H1 (cell line): ENCODE data around the gene EPB41L3. TPM values are rescaled to one million over a fixed set of nuclear protein-coding genes. Genes with fewer than 3 reads are reported as not detected.

ENCODE experiments used
- CTCF ChIA-PET: fragments of 300-600 bp; sonication (Branson Sonifier 250); formaldehyde crosslinking; loops from one replicate; lab custom pipeline; 2021; ENCODE audit not compliant: partially characterized antibody; lab: Charles Lee
- POLR2A ChIA-PET: fragments of 300-600 bp; sonication (Branson Sonifier 250); formaldehyde crosslinking; loops from one replicate; lab custom pipeline; 2021; ENCODE audit warnings: inconsistent platforms; ENCODE audit not compliant: partially characterized antibody; lab: Charles Lee
- DNase-seq, 2 experiments: peaks; one replicate each; pipeline versions ENCODE4 v3.0.0 to v3.0.0-alpha.2; 2010 to 2022; ENCODE audit warnings: low spot score in 2 of 2, low read depth in 1 of 2, mixed read lengths in 1 of 2
- FAIRE-seq: peaks from 2 replicates; lab custom pipeline; 2011; peaks lifted over from hg19 to GRCh38; lab: Jason Lieb, UNC
- H2AFZ ChIP-seq: 2 replicates; pipeline ENCODE4 v1.8.1; 2012; ENCODE audit warnings: low read length, inconsistent platforms
- H2AK5ac ChIP-seq: 2 replicates; pipeline ENCODE4 v1.6.1; 2013; ENCODE audit warnings: low read depth, low read length
- H2BK120ac ChIP-seq: replicated peaks from 2 replicates; pipeline ENCODE3; 2013; ENCODE audit warnings: low read depth, low read length, inconsistent platforms
- H2BK12ac ChIP-seq: 2 replicates; pipeline ENCODE4 v1.6.1; 2013; ENCODE audit warnings: low read depth, low read length
- H2BK15ac ChIP-seq: 2 replicates; pipeline ENCODE4 v1.6.1; 2013; ENCODE audit warnings: low read length
- H2BK20ac ChIP-seq: 2 replicates; pipeline ENCODE4 v1.6.1; 2013; ENCODE audit warnings: low read length
- H2BK5ac ChIP-seq: 2 replicates; pipeline ENCODE4 v1.6.1; 2013; ENCODE audit warnings: low read depth, low read length
- H3K14ac ChIP-seq: 2 replicates; pipeline ENCODE4 v1.6.1; 2013; ENCODE audit warnings: inconsistent platforms; ENCODE audit not compliant: insufficient read length
- H3K18ac ChIP-seq: 2 replicates; pipeline ENCODE4 v1.6.1; 2013; ENCODE audit warnings: low read length; ENCODE audit errors: extremely low read depth
- H3K23ac ChIP-seq: 2 replicates; pipeline ENCODE4 v1.6.1; 2013; ENCODE audit warnings: inconsistent platforms; ENCODE audit not compliant: insufficient read length
- H3K23me2 ChIP-seq: 2 replicates; pipeline ENCODE4 v1.6.1; 2013; ENCODE audit warnings: low read depth, low read length
- H3K27ac ChIP-seq: 2 replicates; pipeline ENCODE4 v1.6.1; 2011; ENCODE audit warnings: low read depth, low read length, inconsistent platforms
- H3K27me3 ChIP-seq, 4 experiments: replicated peaks in 1 of 4; 1 replicate in 1 of 4; 2 replicates in 3 of 4; pipeline versions ENCODE4 v1.6.1 to v1.8.1; 2011 to 2013; ENCODE audit warnings: low read length in 3 of 4, mild to moderate bottlenecking in 3 of 4, inconsistent platforms in 2 of 4, mixed read lengths in 2 of 4, moderate library complexity in 1 of 4; ENCODE audit not compliant: control insufficient read depth in 3 of 4, insufficient read depth in 3 of 4; ENCODE audit errors: extremely low read depth in 1 of 4
- H3K36me3 ChIP-seq, 4 experiments: 2 replicates each; pipeline versions ENCODE4 v1.6.1 to v1.8.1; 2011 to 2013; ENCODE audit warnings: mild to moderate bottlenecking in 4 of 4, low read length in 3 of 4, moderate library complexity in 2 of 4, control low read depth in 1 of 4, inconsistent platforms in 1 of 4; ENCODE audit not compliant: insufficient read depth in 4 of 4, control insufficient read depth in 2 of 4
- H3K4ac ChIP-seq: replicated peaks from 2 replicates; pipeline ENCODE3; 2013; ENCODE audit warnings: low read length, low read depth, mixed read lengths, inconsistent platforms; ENCODE audit not compliant: insufficient read length
- H3K4me1 ChIP-seq, 4 experiments: replicated peaks in 1 of 4; 1 replicate in 1 of 4; 2 replicates in 3 of 4; pipeline versions ENCODE4 v1.6.1 to v1.8.1; 2011 to 2013; ENCODE audit warnings: low read length in 3 of 4, inconsistent platforms in 2 of 4, mixed read lengths in 1 of 4; ENCODE audit not compliant: insufficient read depth in 4 of 4, control insufficient read depth in 3 of 4
- H3K4me2 ChIP-seq, 2 experiments: 2 replicates each; pipeline versions ENCODE4 v1.6.1 to v1.8.1; 2011 to 2013; ENCODE audit warnings: low read depth in 2 of 2, low read length in 2 of 2, control low read depth in 1 of 2, inconsistent platforms in 1 of 2, mild to moderate bottlenecking in 1 of 2; ENCODE audit not compliant: insufficient read depth in 1 of 2
- H3K4me3 ChIP-seq, 4 experiments: fragments of 200-600, 300-600 bp in 1 of 4; sonication (generic), shearing (Covaris generic), sonication (Bioruptor Twin) in 1 of 4; 2 replicates each; pipeline versions ENCODE4 v1.5.1 to v1.8.1; 2011 to 2016; ENCODE audit warnings: low read length in 4 of 4, low read depth in 3 of 4, control low read depth in 2 of 4, inconsistent platforms in 2 of 4, mild to moderate bottlenecking in 2 of 4, mixed read lengths in 1 of 4, moderate library complexity in 1 of 4; ENCODE audit not compliant: insufficient read depth in 2 of 4; ENCODE audit errors: extremely low read depth in 1 of 4
- H3K56ac ChIP-seq: replicated peaks from 2 replicates; pipeline ENCODE3; 2013; ENCODE audit warnings: low read depth, mild to moderate bottlenecking, mixed read lengths, low read length, inconsistent platforms; ENCODE audit not compliant: insufficient read length
- H3K79me1 ChIP-seq: 2 replicates; pipeline ENCODE4 v1.6.1; 2013; ENCODE audit warnings: low read depth, low read length, control low read depth
- H3K79me2 ChIP-seq, 2 experiments: 2 replicates each; pipeline versions ENCODE4 v1.6.1 to v1.8.1; 2012 to 2013; ENCODE audit warnings: low read length in 2 of 2, mild to moderate bottlenecking in 2 of 2, inconsistent platforms in 1 of 2; ENCODE audit not compliant: insufficient read depth in 2 of 2, control insufficient read depth in 1 of 2
- H3K9ac ChIP-seq, 4 experiments: replicated peaks in 1 of 4; 1 replicate in 1 of 4; 2 replicates in 3 of 4; pipeline versions ENCODE4 v1.6.1 to v1.8.1; 2011 to 2013; ENCODE audit warnings: low read depth in 3 of 4, low read length in 3 of 4, control low read depth in 2 of 4, mild to moderate bottlenecking in 2 of 4, moderate library complexity in 2 of 4, inconsistent platforms in 1 of 4; ENCODE audit errors: extremely low read depth in 1 of 4
- H3K9me3 ChIP-seq, 2 experiments: 2 replicates each; pipeline versions ENCODE4 v1.6.1 to v1.8.1; 2012 to 2013; ENCODE audit warnings: mild to moderate bottlenecking in 2 of 2, moderate library complexity in 2 of 2, control low read depth in 1 of 2, inconsistent platforms in 1 of 2, low read depth in 1 of 2, low read length in 1 of 2, mixed read lengths in 1 of 2; ENCODE audit not compliant: insufficient read depth in 2 of 2
- H4K20me1 ChIP-seq, 2 experiments: replicated peaks in 1 of 2; 2 replicates each; pipeline versions ENCODE3 to v1.8.1; 2011 to 2013; ENCODE audit warnings: inconsistent platforms in 2 of 2, low read length in 2 of 2, mild to moderate bottlenecking in 1 of 2; ENCODE audit not compliant: insufficient read depth in 2 of 2, control insufficient read depth in 1 of 2
- H4K5ac ChIP-seq: 2 replicates; pipeline ENCODE4 v1.6.1; 2013; ENCODE audit warnings: low read length, low read depth, mixed read lengths, inconsistent platforms; ENCODE audit not compliant: insufficient read length
- H4K8ac ChIP-seq: 2 replicates; pipeline ENCODE4 v1.8.0; 2013; ENCODE audit warnings: mild to moderate bottlenecking, moderate library complexity, low read length, inconsistent platforms; ENCODE audit not compliant: insufficient read depth; ENCODE audit errors: extremely low read depth
- H4K91ac ChIP-seq: replicated peaks from 2 replicates; pipeline ENCODE3; 2013; ENCODE audit warnings: low read length, mixed read lengths, inconsistent platforms; ENCODE audit not compliant: insufficient read length
- CBX8 ChIP-seq: fragments of 300-800, 300-1000 bp; sonication (generic); IDR thresholded peaks from 2 replicates; pipeline ENCODE4 v1.7.1; 2016; ENCODE audit warnings: low read depth, low read length, borderline replicate concordance
- CEBPB ChIP-seq: IDR thresholded peaks from 2 replicates; pipeline ENCODE4 v1.6.1; 2012; ENCODE audit warnings: low read depth, low read length
- EGR1 ChIP-seq: IDR thresholded peaks from 2 replicates; pipeline ENCODE4 v1.6.1; 2011; ENCODE audit warnings: low read depth, low read length, borderline replicate concordance
- POLR2AphosphoS5 ChIP-seq: IDR thresholded peaks from 2 replicates; pipeline ENCODE4 v1.6.1; 2011; ENCODE audit warnings: low read depth, low read length
- RAD21 ChIP-seq, 2 experiments: IDR thresholded peaks in 1 of 2; conservative IDR thresholded peaks in 1 of 2; 2 replicates each; pipeline ENCODE4 v1.6.1; 2011; ENCODE audit warnings: low read depth in 2 of 2, low read length in 2 of 2, improper control_type of control experiment in 1 of 2, inconsistent platforms in 1 of 2, mild to moderate bottlenecking in 1 of 2, moderate library complexity in 1 of 2
- RNF2 ChIP-seq: fragments of 200-900, 300-1000 bp; sonication (generic); IDR thresholded peaks from 2 replicates; pipeline ENCODE4 v1.7.1; 2016; ENCODE audit warnings: borderline replicate concordance, low read depth, mild to moderate bottlenecking, antibody characterized with exemption, low read length; ENCODE audit not compliant: poor library complexity, severe bottlenecking; ENCODE audit errors: missing control alignments
- RXRA ChIP-seq: IDR thresholded peaks from 2 replicates; pipeline ENCODE4 v1.6.1; 2011; ENCODE audit warnings: low read depth, mild to moderate bottlenecking, low read length, moderate library complexity; ENCODE audit not compliant: insufficient read depth
- SIN3A ChIP-seq, 2 experiments: IDR thresholded peaks in 1 of 2; conservative IDR thresholded peaks in 1 of 2; 2 replicates each; pipeline ENCODE4 v1.6.1; 2011 to 2012; ENCODE audit warnings: low read length in 2 of 2, improper control_type of control experiment in 1 of 2, low read depth in 1 of 2, mild to moderate bottlenecking in 1 of 2
- SP1 ChIP-seq: IDR thresholded peaks from 2 replicates; pipeline ENCODE4 v1.6.1; 2011; ENCODE audit warnings: low read depth, low read length
- TEAD4 ChIP-seq: IDR thresholded peaks from 2 replicates; pipeline ENCODE4 v1.6.1; 2012; ENCODE audit warnings: low read depth, low read length, inconsistent platforms, mixed read lengths
- WGBS, 2 experiments: shearing (Covaris generic) in 1 of 2; methylation state at CpG; one replicate each; pipeline versions ENCODE4 v1.1.6 to v1.1.7; 2013 to 2015; ENCODE audit warnings: low lambda C conversion rate in 2 of 2, mixed read lengths in 2 of 2, inconsistent platforms in 1 of 2, low coverage in 1 of 2, missing lambda C conversion rate in 1 of 2; ENCODE audit not compliant: insufficient replicate concordance in 2 of 2, insufficient coverage in 1 of 2, insufficient read length in 1 of 2; ENCODE audit errors: extremely low coverage in 1 of 2, missing lambda C conversion rate in 1 of 2; 5-methylcytosine and 5-hydroxymethylcytosine counted together
- polyA plus RNA-seq, 7 experiments: library from polyadenylated mRNA; depleted of rRNA in 3 of 7; stranded (reverse) in 5 of 7; unstranded in 2 of 7; fragments of >200 nt in 5 of 7; fragments of 200-250 nt in 2 of 7; gene quantifications; 1 replicate in 5 of 7; 2 replicates in 1 of 7; 4 replicates in 1 of 7; pipeline versions ENCODE4 v1.2.1 to v1.2.3, GENCODE V29; 2011 to 2013; ENCODE audit warnings: missing spikeins in 2 of 7, mixed read lengths in 2 of 7
- total RNA-seq: library from RNA; stranded (reverse); fragmentation: NEBNext Ultra II Directional; extraction: Animal tissue kit (Norgen Biotek cat#: 25700); gene quantifications from 2 replicates; pipeline ENCODE4 v1.2.1, GENCODE V29; 2021

EPB41L3 gene
- total and polyA plus RNA-seq, 2 of the 8 experiments (the other 6 are each of a cell fraction or from before 2014, with no cell fraction given), result 7.9 to 16.1 TPM

- Histone ChIP-seq H3K4ac (no peak overlapping the region), H3K36me3 (no peaks in the 10 kb centered on the region), H2BK5ac (no peak overlapping the region), H3K14ac (no peak overlapping the region), H2AFZ (no peak overlapping the region), H3K4me1 (no peaks in the 10 kb centered on the region; a peak in 1 of 7 replicates), H3K9me3 (no peaks in the 10 kb centered on the region), H3K27me3 (no peaks in the 10 kb centered on the region), H2BK20ac (no peak overlapping the region), H3K79me1 (0 out of 2 replicates have a peak, but pooled peaks cover 2% of the 10 kb centered on the region), H3K18ac (0 out of 2 replicates have a peak overlapping the region, but pooled peaks have one; percentile 4), H3K23ac (no peak overlapping the region), H3K4me3 (no peak overlapping the region), H3K56ac (no peak overlapping the region), H4K91ac (no peak overlapping the region), H3K9ac (no peak overlapping the region), H3K79me2 (no peaks in the 10 kb centered on the region), H4K20me1 (no peaks in the 10 kb centered on the region), H3K23me2 (no peaks in the 10 kb centered on the region), H4K5ac (no peak overlapping the region), H3K27ac (no peak overlapping the region), H2BK12ac (no peak overlapping the region; the same call in 1 of the 2 replicates), H4K8ac (no peak overlapping the region), H2AK5ac (no peak overlapping the region), H3K4me2 (no peak overlapping the region), H2BK15ac (no peak overlapping the region), H2BK120ac (no peak overlapping the region)
- 85% methylated on average over 6 of the region's 6 CpGs; no CpG with 5 or more reads in 1 of the 2 experiments for WGBS, 2 experiments
- ChIA-PET CTCF (interaction anchor here (1.4 to 1.8 kb wide), 3 partner anchors 19 to 71 kb away, joined by 3 to 5 read pairs (median 5); no protein-coding TSS in a partner anchor), POLR2A (no interaction called here)
- DNase-seq (no peak), FAIRE-seq (no peak)
- TF ChIP-seq CBX8, result no peak
- no peak for TF ChIP-seq RAD21 (IDR thresholded peaks at IDR 0.05 in 1 of 2, conservative IDR thresholded peaks at IDR 0.05 in 1 of 2; ENCODE audit: low read depth in 2 of 2, low read length in 2 of 2)
- no peak for TF ChIP-seq RNF2
- no peak for TF ChIP-seq SIN3A (conservative IDR thresholded peaks at IDR 0.05 in 1 of 2, IDR thresholded peaks at IDR 0.05 in 1 of 2; ENCODE audit: low read depth in 1 of 2, low read length in 2 of 2)
- TF ChIP-seq TEAD4, result no peak
- no peak for TF ChIP-seq SP1
- TF ChIP-seq RXRA, result no peak
- no peak for TF ChIP-seq CEBPB
- no peak for TF ChIP-seq POLR2AphosphoS5
- TF ChIP-seq EGR1, result no peak
These were observed 16.2 kb downstream of the EPB41L3 start for GRCh38 chr18:5527603-5528002.
